Thymus (tissue), 11 donors: ENCODE data around the gene SHH. TPM values are rescaled to one million over a fixed set of nuclear protein-coding genes. Genes with fewer than 3 reads are reported as not detected.

Source experiments
- DNase-seq, 9 donors: peaks; one replicate each; pipeline ENCODE4 v3.0.0-alpha.2; 2013; ENCODE audit warnings: low spot score in 9 of 9, low read depth in 6 of 9, missing footprints in 1 of 9
- H3K27ac ChIP-seq, 2 donors: one replicate each; pipeline ENCODE4 v1.5.1; 2013; ENCODE audit warnings: control low read depth in 1 of 2, low read depth in 1 of 2, low read length in 1 of 2, mild to moderate bottlenecking in 1 of 2, moderate library complexity in 1 of 2
- H3K27me3 ChIP-seq, 2 donors: one replicate each; pipeline ENCODE4 v1.5.1; 2013; ENCODE audit warnings: low read length in 1 of 2; ENCODE audit not compliant: control insufficient read depth in 2 of 2, insufficient read depth in 1 of 2
- H3K36me3 ChIP-seq, 2 donors: one replicate each; pipeline ENCODE4 v1.5.1; 2013; ENCODE audit warnings: low read length in 1 of 2, mild to moderate bottlenecking in 1 of 2, moderate library complexity in 1 of 2; ENCODE audit not compliant: control insufficient read depth in 2 of 2, insufficient read depth in 2 of 2
- H3K4me1 ChIP-seq, 2 donors: one replicate each; pipeline ENCODE4 v1.5.1; 2013; ENCODE audit warnings: low read length in 2 of 2; ENCODE audit not compliant: control insufficient read depth in 2 of 2, insufficient read depth in 2 of 2
- H3K4me3 ChIP-seq, 2 donors: one replicate each; pipeline ENCODE4 v1.5.1; 2013; ENCODE audit warnings: low read length in 2 of 2, control low read depth in 1 of 2, mild to moderate bottlenecking in 1 of 2
- H3K9me3 ChIP-seq, 2 donors: one replicate each; pipeline ENCODE4 v1.5.1; 2013; ENCODE audit warnings: low read length in 1 of 2, mild to moderate bottlenecking in 1 of 2; ENCODE audit not compliant: control insufficient read depth in 2 of 2, insufficient read depth in 1 of 2
- WGBS: extraction: QIAGEN DNeasy Blood & Tissue Kit; methylation state at CpG from one replicate; pipeline ENCODE4 v1.1.7; 2013; 5-methylcytosine and 5-hydroxymethylcytosine counted together
- polyA plus RNA-seq: library from polyadenylated mRNA; stranded (reverse); fragments of 200-250 nt; gene quantifications from one replicate; pipeline ENCODE4 v1.2.3, GENCODE V29; 2013
- total RNA-seq: library from RNA; stranded (reverse); fragments of 120-200 nt; gene quantifications from one replicate; pipeline ENCODE4 v1.2.4, GENCODE V29; 2013
- donor health status: healthy.

The SHH gene
- total and polyA plus RNA-seq, 2 donors: 0.05 to 0.09 TPM

GRCh38 chr7:155761162-155761561 is 51.1 kb downstream of the SHH start:
- peaks cover 47 to 76% of the 10 kb centered on the region in 2 donors for H3K4me1 ChIP-seq
- no peak overlapping the region for H3K4me3 ChIP-seq
- no peak for DNase-seq
- H3K27ac ChIP-seq: peak overlapping the region in 1 of 2 donors; percentile 22
- WGBS: 96% methylated on average over 5 of the region's 5 CpGs
- H3K9me3 ChIP-seq: peaks cover 0 to 5% of the 10 kb centered on the region in 2 donors
- no peaks in the 10 kb centered on the region for H3K27me3 ChIP-seq
- peaks cover 18 to 54% of the 10 kb centered on the region in 2 donors for H3K36me3 ChIP-seq

GRCh38 chr7:155759740-155760430 is 52.4 kb downstream of the SHH start:
- WGBS: 95% methylated on average over 9 of the region's 9 CpGs
- Histone ChIP-seq H3K4me1 (peaks cover 37 to 68% of the 10 kb centered on the region in 2 donors), H3K4me3 (no peak overlapping the region), H3K9me3 (peaks cover 0 to 5% of the 10 kb centered on the region in 2 donors), H3K27me3 (no peaks in the 10 kb centered on the region), H3K27ac (no peak overlapping the region), H3K36me3 (peaks cover 13 to 41% of the 10 kb centered on the region in 2 donors)
- DNase-seq: no peak

- Histone ChIP-seq H3K36me3 (peaks cover 13 to 36% of the 10 kb centered on the region in 2 donors), H3K27ac (no peak overlapping the region), H3K9me3 (peaks cover 0 to 5% of the 10 kb centered on the region in 2 donors), H3K4me3 (no peak overlapping the region), H3K27me3 (no peaks in the 10 kb centered on the region), H3K4me1 (peaks cover 40 to 65% of the 10 kb centered on the region in 2 donors)
- 97% methylated on average over 10 of the region's 10 CpGs for WGBS
- DNase-seq: no peak
These were observed 53.9 kb downstream of the SHH start for GRCh38 chr7:155758348-155758747.

- Histone ChIP-seq H3K27ac (peak overlapping the region in 1 of 2 donors; percentile 13), H3K27me3 (no peaks in the 10 kb centered on the region), H3K4me1 (peaks cover 32 to 57% of the 10 kb centered on the region in 2 donors), H3K36me3 (peaks cover 13 to 34% of the 10 kb centered on the region in 2 donors), H3K9me3 (peaks cover 0 to 5% of the 10 kb centered on the region in 2 donors), H3K4me3 (no peak overlapping the region)
- no peak for DNase-seq
- 97% methylated on average over 9 of the region's 9 CpGs for WGBS
These were observed 55.9 kb downstream of the SHH start for GRCh38 chr7:155756322-155756721.

- no peak for DNase-seq
- H3K4me3 ChIP-seq: no peak overlapping the region
- H3K4me1 ChIP-seq: peaks cover 33 to 50% of the 10 kb centered on the region in 2 donors
- H3K9me3 ChIP-seq: peaks cover 0 to 5% of the 10 kb centered on the region in 2 donors
- 96% methylated on average over 3 of the region's 3 CpGs for WGBS
- H3K27me3 ChIP-seq: no peaks in the 10 kb centered on the region
- no peak overlapping the region for H3K27ac ChIP-seq
- peaks cover 13 to 34% of the 10 kb centered on the region in 2 donors for H3K36me3 ChIP-seq
These were observed 57.2 kb downstream of the SHH start for GRCh38 chr7:155755026-155755425.

- peaks cover 39 to 50% of the 10 kb centered on the region in 2 donors for H3K4me1 ChIP-seq
- no peak overlapping the region for H3K4me3 ChIP-seq
- H3K9me3 ChIP-seq: peaks cover 0 to 5% of the 10 kb centered on the region in 2 donors
- H3K27me3 ChIP-seq: no peaks in the 10 kb centered on the region
- peak in 1 of 9 donors; percentile 38 for DNase-seq
- H3K36me3 ChIP-seq: peaks cover 13 to 30% of the 10 kb centered on the region in 2 donors
- H3K27ac ChIP-seq: peak overlapping the region in 1 of 2 donors; percentile 70
These were observed 58.1 kb downstream of the SHH start for GRCh38 chr7:155754165-155754564.

GRCh38 chr7:155753446-155753965 is 58.8 kb downstream of the SHH start:
- no peak for DNase-seq
- H3K4me1 ChIP-seq: peaks cover 43 to 53% of the 10 kb centered on the region in 2 donors
- H3K27ac ChIP-seq: peak overlapping the region in 1 of 2 donors; percentile 70
- peaks cover 9 to 30% of the 10 kb centered on the region in 2 donors for H3K36me3 ChIP-seq
- H3K27me3 ChIP-seq: no peaks in the 10 kb centered on the region
- H3K9me3 ChIP-seq: peaks cover 0 to 5% of the 10 kb centered on the region in 2 donors
- WGBS: 88% methylated on average over 10 of the region's 10 CpGs
- no peak overlapping the region for H3K4me3 ChIP-seq

GRCh38 chr7:155752756-155753445 is 59.4 kb downstream of the SHH start:
- Histone ChIP-seq H3K9me3 (peaks cover 0 to 5% of the 10 kb centered on the region in 2 donors), H3K4me1 (peaks cover 44 to 54% of the 10 kb centered on the region in 2 donors), H3K27me3 (no peaks in the 10 kb centered on the region), H3K27ac (peak overlapping the region in 1 of 2 donors; percentile 8), H3K36me3 (peaks cover 5 to 31% of the 10 kb centered on the region in 2 donors), H3K4me3 (no peak overlapping the region)
- WGBS: 87% methylated on average over 9 of the region's 9 CpGs
- DNase-seq: peak in 1 of 9 donors; percentile 56

- no peaks in the 10 kb centered on the region for H3K9me3 ChIP-seq
- peaks cover 41 to 57% of the 10 kb centered on the region in 2 donors for H3K4me1 ChIP-seq
- WGBS: 96% methylated on average over 4 of the region's 4 CpGs
- H3K4me3 ChIP-seq: no peak overlapping the region
- no peak overlapping the region for H3K27ac ChIP-seq
- H3K27me3 ChIP-seq: no peaks in the 10 kb centered on the region
- no peak for DNase-seq
- peaks cover 0 to 32% of the 10 kb centered on the region in 2 donors for H3K36me3 ChIP-seq
These were observed 60.9 kb downstream of the SHH start for GRCh38 chr7:155751409-155751808.
